ENCODE measurements around the gene CIC.
"Not testable (repeated sequence)": the region's sequence is repeated elsewhere in the genome, so short reads cannot be mapped to it uniquely, and the experiment has no call there.

Gene CIC

DNA sequence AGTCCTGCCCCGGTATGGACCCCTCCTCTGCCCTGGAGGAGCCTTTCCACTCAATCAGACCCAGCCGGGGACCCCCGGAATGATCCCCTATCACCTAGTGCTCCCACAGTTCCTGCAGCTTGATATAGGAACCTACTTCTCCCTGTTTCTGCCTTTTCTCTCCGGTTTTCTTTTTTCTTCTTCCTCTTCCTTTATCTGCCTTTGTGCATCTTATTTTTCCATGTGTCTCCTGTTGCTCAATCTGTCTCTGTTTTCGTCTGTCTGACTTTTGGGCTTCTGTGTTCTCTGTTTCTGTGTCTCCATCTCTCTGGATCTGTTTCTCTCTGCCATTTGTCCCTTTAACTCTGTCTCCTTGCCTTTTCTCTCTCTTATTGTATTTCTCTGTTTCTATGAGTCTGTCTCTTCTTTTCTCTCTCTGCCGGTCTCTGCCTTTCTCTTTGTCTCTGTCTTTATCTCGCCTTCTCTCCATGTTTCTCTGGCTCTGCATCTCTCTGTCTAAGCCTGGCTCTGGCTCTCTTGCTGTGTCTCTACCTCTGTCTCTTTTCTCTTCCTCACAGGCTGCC is 66.4 kb downstream of the CIC start:
- DNase-seq (ENCODE audit: low spot score), result no peak
- TF ChIP-seq, protein P1, sequence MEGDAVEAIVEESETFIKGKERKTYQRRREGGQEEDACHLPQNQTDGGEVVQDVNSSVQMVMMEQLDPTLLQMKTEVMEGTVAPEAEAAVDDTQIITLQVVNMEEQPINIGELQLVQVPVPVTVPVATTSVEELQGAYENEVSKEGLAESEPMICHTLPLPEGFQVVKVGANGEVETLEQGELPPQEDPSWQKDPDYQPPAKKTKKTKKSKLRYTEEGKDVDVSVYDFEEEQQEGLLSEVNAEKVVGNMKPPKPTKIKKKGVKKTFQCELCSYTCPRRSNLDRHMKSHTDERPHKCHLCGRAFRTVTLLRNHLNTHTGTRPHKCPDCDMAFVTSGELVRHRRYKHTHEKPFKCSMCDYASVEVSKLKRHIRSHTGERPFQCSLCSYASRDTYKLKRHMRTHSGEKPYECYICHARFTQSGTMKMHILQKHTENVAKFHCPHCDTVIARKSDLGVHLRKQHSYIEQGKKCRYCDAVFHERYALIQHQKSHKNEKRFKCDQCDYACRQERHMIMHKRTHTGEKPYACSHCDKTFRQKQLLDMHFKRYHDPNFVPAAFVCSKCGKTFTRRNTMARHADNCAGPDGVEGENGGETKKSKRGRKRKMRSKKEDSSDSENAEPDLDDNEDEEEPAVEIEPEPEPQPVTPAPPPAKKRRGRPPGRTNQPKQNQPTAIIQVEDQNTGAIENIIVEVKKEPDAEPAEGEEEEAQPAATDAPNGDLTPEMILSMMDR (IDR thresholded peaks at IDR 0.05; ENCODE audit: borderline replicate concordance, control extremely low read depth, extremely low read depth, insufficient read depth, missing control alignments), result no peak
- in situ Hi-C loops (cut with MboI; ENCODE audit: low sequenced_read_pairs, unreplicated experiment), result no loop called here

DNA sequence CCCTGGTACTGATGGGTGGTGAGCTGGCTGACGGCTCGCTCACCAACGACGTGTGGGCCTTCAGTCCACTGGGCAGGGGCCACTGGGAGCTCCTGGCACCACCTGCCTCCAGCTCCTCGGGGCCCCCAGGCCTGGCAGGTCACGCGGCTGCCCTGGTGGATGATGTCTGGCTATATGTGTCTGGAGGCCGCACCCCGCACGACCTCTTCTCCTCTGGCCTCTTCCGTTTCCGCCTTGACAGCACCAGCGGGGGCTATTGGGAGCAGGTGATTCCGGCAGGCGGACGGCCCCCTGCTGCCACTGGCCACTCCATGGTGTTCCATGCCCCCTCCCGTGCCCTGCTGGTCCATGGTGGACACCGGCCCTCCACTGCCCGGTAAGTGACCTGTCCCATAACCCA is 66.9 kb downstream of the CIC start:
- TF ChIP-seq, protein P1 (IDR thresholded peaks at IDR 0.05; ENCODE audit: borderline replicate concordance, control extremely low read depth, extremely low read depth, insufficient read depth, missing control alignments), result no peak
- in situ Hi-C loops (cut with MboI; ENCODE audit: low sequenced_read_pairs, unreplicated experiment), result no loop called here
- DNase-seq (ENCODE audit: low spot score), result no peak

DNA sequence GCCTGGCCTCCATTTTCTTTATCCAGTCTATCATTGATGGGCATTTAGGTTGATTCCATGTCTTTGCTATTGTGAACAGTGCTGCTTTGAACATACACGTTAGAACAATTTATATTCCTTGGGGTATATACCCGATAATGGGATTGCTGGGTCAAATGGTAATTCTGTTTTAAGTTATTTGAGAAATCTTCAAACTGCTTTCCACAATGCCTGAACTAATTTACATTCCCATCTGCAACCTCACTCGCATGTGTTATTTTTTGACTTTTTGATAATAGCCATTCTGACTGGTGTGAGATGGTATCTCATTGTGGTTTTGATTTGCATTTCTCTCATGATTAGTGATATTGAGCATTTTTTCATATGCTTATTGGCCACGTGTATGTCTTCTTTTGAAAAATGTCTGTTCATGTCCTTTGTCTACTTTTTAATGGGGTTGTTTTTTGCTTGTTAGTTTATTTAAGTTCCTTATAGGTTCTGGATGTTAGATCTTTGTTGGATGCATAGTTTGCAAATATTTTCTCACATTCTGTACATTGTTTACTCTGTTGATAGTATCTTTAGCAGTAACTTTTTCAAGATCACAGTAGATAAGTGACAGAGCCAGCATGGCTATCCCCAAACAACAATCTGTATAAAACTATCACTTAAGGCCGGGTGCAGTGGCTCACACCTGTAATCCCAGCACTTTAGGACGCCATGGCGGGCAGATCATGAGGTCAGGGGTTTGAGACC is 70.2 kb downstream of the CIC start:
- in situ Hi-C loops (cut with MboI; ENCODE audit: low sequenced_read_pairs, unreplicated experiment); DNase-seq (ENCODE audit: low spot score): not testable (repeated sequence)

DNA sequence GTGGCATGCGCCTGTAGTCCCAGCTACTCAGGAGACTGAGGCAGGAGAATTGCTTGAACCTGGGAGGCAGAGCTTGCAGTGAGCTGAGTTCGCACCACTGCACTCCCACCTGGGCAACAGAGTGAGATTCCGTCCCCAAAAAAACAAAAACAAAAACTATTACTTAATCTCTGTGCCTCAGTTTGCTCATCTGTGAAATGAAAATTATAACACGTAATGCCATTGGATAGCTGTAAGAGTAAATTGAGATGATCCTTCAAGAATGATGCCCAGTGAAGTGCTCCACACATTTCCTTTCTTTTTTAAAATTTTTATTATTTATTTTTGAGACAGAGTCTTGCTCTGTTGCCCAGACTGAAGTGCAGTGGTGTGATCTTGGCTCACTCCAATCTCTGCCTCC is 70.9 kb downstream of the CIC start:
- DNase-seq (ENCODE audit: low spot score); in situ Hi-C loops (cut with MboI; ENCODE audit: low sequenced_read_pairs, unreplicated experiment): not testable (repeated sequence)

DNA sequence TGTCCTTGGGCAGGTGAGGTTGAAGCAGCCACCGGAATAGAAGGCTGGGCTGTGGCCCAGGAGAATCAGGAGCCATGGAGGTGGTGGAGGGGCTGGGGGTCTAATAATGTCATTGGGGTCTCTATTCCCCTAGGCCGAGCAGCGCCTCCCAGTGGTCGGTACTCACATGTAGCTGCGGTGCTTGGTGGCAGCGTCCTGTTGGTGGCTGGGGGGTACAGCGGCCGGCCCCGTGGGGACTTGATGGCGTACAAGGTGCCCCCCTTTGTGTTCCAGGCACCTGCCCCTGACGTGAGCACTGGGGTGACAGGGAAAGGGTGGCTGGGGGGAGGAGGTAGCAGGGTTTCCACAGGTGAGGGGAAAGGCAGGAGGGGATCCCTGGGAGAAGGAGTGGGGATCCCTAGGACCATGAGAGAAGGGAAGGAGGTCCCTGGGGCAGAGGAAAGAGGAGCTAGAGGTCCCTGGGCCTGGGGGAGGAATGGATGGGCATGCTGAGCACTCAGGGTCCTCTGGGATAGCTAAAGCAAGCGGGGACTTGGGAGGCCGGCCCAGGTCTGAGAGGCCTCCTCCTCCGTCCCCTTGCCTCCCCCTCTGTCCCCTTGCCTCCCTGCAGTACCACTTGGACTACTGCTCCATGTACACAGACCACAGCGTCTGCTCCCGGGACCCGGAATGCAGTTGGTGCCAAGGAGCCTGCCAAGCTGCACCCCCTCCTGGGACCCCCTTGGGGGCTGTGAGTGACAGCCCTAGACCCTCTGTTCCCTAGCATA is 74.5 kb downstream of the CIC start:
- in situ Hi-C loops (cut with MboI; ENCODE audit: low sequenced_read_pairs, unreplicated experiment), result no loop called here
- DNase-seq (ENCODE audit: low spot score), result no peak
- TF ChIP-seq, protein P1 (IDR thresholded peaks at IDR 0.05; ENCODE audit: borderline replicate concordance, control extremely low read depth, extremely low read depth, insufficient read depth, missing control alignments), result no peak

DNA sequence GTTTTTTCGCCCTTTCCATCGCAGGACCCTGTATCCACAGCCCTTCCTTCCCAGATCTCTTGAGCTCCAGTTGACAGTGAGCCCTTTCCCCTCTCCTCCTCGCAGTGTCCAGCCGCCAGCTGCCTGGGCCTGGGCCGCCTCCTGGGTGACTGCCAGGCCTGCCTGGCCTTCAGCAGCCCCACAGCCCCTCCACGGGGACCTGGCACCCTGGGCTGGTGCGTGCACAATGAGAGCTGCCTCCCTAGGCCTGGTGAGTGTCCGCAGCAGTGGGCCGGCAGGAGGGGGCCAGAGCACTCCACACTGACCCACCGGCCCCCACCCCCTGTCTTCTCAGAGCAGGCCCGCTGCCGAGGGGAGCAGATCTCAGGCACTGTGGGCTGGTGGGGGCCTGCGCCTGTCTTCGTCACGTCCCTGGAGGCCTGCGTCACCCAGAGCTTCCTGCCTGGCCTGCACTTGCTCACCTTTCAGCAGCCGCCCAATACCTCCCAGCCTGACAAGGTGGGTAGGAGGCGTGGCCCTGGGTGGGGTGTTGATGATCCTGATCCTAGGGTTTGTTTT is 75.4 kb downstream of the CIC start:
- no peak for DNase-seq (ENCODE audit: low spot score)
- in situ Hi-C loops (cut with MboI; ENCODE audit: low sequenced_read_pairs, unreplicated experiment), result no loop called here

More for the DNA sequence above, 75.4 kb downstream of the CIC start:
- TF ChIP-seq, protein P1 (IDR thresholded peaks at IDR 0.05; ENCODE audit: borderline replicate concordance, control extremely low read depth, extremely low read depth, insufficient read depth, missing control alignments), result no peak

Measured in GM13976 (cell line).